Suprapubic skin (tissue), 3 donors: Measurements from ENCODE around the gene ADAMTS8.

Experiments used
- CTCF ChIP-seq, 2 donors: fragments of 200-600 bp in 1 of 2; fragments of 450-650 bp in 1 of 2; sonication (generic) in 1 of 2; IDR thresholded peaks; one replicate each; pipeline ENCODE4 v1.5.1; 2016 to 2019; ENCODE audit warnings: antibody characterized with exemption in 2 of 2, mild to moderate bottlenecking in 1 of 2, moderate library complexity in 1 of 2
- POLR2A ChIP-seq, 2 donors: fragments of 450-650 bp; IDR thresholded peaks; one replicate each; pipeline ENCODE4 v1.6.1; 2017; ENCODE audit warnings: antibody characterized with exemption in 2 of 2, mild to moderate bottlenecking in 2 of 2, moderate library complexity in 2 of 2

GRCh38 chr11:130359419-130359818 lies 69.0 kb downstream of the ADAMTS8 start:
- TF ChIP-seq CTCF (IDR thresholded peaks at IDR 0.05) = no peak
- TF ChIP-seq POLR2A (IDR thresholded peaks at IDR 0.05) = no peak
